ENCODE data around the gene OR6N2.

The OR6N2 gene, protein sequence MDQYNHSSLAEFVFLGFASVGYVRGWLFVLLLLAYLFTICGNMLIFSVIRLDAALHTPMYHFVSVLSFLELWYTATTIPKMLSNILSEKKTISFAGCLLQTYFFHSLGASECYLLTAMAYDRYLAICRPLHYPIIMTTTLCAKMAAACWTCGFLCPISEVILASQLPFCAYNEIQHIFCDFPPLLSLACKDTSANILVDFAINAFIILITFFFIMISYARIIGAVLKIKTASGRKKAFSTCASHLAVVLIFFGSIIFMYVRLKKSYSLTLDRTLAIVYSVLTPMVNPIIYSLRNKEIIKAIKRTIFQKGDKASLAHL

DNA sequence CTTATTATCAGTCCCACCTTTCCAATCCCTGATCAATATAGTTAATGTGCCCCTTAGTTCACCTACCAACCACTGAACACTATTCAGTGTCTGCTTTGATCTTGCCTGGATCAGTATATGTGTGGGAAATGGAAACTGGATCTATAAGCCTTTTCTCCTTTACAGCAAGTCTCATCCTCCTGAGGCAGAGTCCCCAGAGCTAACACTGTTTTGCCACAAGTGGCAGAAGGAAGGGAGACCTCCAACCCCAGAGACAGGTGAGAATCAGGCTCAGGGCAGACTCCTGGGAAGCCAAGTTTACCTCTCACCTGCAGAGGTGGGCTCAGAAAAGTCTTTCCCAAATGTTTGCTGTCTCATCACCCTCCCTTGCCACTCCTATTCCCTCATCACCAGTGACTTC is at the start of gene OR6N2:
Gene OR6N2 (minus strand): TSS at position 101 of the 400 bp plus-strand sequence. CDS start 3,569 bp downstream, outside the sequence.
- DNase-seq: no peak

DNA sequence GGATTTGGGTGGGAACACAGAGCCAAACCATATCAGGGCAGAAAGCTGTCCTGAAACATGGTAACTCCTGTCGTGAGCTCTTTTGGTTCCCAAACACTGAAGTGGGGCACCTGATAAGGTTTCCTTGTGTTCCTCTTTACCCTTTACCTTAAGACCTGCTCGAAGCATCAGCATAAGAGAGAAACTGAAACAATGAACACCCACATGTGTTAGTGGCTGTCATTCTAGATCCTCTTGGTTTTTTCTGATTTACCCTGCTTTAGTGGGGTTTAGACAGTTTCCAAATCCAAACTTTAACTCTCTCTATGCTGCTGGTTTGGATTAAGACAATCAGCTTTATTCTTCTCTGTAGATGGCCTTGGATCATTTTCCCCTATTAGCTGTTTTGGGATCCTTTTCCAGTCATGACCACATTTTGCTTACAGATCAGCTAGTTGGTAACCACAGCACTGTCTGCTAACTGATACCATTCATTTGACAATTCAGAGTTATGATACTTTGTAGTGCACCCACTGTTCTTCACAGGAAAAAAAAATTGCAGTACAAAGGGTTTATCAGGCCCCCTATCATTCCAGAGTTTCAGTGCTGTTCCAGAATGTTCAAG is 49.2 kb upstream of the OR6N2 start:
- DNase-seq: no peak

DNA sequence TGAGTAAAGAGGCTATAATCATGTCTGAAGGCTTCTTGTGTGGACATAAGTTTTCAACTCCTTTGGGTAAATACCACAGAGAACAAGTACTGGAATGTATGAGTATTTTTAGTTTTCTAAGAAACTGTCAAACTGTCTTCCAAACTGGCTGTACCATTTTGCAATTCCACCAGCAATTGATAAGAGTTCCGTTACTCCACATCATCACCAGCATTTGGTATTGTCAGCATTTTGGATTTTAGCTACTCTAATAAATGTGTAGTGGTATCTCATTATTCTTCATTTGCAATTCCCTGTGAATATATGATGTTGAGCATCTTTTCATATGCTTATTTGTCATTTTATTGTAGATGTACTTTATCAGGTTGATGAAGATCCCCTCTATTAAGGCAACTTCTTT is 40.7 kb upstream of the OR6N2 start:
- no peak for DNase-seq

DNA sequence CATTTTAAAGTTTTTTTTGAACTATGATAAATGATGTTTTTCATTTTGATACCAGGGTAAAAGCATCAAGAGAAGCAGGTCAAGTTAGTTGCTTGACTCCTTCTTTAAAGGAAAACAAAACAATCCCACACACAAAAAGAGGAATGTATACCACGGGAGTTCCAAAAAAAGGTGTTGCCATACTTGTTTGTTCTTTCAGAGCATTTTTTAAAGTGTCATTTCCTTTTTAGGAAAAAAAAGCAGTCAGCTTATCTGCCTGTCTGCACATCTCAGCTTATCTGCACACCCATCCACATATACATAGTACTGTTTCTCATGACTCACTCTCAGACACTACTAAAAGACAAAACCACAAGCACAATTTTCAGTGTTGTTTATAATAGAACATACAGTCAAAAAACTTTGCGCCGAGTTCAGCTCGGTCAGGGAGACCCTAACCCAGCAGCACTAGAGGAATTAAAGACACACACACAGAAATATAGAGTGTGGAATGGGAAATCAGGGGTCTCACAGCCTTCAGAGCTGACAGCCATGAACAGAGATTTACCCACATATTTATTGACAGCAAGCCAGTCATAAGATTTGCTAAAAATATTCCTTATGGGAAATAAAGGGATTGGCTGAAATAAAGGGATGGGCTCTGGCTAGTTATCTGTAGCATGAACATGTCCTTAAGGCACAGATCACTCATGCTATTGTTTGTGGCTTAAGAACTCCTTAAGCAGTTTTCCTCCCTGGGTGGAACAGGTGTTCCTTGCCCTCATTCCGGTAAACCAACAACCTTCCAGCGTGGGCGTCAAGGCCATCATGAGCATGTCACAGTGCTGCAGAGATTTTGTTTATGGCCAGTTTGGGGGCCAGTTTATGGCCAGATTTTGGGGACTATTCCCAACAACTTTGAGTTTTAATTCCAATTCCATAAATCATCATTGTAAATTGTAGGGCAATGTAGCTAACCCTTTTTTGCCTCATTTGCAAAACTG is 38.7 kb upstream of the OR6N2 start:
- DNase-seq: no peak

DNA sequence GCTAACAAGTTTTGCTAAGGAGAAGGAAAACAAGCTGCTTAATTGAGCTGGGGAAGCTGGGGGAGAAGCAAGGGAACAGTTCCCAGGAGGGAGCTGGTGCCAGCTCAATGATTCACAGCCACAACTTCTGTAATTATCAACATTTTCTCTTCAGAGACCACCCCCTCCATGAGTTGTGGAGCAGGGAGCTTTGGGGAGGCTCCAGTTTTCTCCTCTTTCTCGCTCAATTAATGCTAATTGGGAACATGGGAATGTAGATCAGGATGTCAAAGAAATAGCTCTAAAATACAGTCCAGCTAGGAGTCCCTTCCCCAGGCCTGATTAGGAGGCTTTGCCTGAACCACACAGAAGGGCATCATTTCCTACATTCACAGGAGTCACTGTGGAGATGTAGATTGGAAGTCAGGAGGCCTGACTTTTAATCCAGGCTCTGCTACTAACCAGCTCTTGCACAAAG is 38.0 kb upstream of the OR6N2 start:
- DNase-seq: no peak

DNA sequence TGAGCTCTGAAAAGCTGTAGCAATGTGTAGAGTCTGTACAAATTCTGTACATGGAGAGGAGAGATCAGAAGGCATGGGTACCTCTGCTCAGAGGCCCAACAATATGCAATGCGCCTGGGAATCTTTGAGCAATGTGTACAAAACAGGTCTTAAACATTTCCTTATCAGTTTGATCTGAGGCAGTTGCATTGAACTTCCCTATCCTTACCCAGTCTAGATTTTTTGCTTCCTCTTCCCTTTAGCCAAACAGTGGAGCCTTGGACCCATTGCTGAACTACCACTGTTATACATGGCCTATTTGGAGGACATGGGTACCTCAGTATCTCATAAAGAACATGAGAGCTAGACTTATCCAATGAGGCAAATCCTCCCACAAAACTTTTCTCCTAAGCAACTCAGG is 37.6 kb upstream of the OR6N2 start:
- no peak for DNase-seq

DNA sequence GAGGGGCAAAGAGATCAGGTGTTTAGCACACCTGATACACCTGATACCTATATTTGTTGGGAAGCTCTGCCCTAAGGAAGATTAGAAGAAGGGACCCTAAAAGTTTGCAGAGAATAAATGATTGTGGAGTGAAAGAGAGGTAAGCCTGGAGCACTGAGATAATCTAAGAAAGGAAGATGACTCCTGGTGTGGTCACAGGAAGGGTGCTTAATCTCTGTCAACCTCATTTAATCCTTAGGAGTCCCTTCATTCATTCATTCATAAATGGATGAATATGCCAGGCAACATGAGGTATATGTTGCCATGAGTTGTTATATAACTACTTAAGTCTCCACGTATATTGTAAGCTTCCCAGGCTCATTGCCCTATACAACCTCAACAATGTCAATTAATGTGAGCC is 34.0 kb upstream of the OR6N2 start:
- DNase-seq: no peak

DNA sequence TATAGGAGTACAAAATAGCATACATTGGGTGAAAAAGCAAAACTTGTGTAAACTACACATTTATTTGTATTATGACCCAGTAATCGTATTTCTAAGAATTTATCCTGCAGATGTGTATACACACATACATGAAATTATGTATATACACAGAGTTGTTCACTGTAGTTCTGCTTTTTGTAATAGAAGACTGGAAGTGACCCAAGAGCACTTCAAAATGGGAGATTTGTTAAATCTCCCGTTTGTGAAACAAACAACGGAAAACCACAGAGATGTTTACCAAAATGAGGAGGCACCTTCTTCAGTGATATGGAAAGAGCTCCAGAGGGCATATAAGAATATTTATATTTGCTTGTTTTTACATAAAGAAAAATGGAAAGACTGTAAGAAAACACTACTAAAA is 32.2 kb upstream of the OR6N2 start:
- DNase-seq: no peak

DNA sequence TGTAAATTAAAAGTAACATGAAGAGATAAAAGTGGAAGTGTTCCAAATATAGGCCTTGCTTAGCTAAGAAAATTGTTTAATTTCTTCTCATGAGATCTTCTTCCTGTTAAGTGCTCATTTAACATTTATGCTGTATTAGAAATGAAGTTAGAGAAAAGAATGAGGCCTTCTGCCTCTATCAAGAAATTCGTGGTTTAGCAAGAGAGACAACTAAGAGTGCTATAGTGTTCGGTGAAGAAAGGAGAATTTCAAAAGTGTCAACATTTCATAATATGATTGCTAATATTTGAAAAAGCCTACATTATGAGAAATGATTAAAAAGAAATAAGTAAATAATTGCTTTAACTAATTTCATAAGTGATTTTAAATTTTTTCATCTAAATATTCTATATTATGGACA is 31.3 kb upstream of the OR6N2 start:
- DNase-seq: no peak

DNA sequence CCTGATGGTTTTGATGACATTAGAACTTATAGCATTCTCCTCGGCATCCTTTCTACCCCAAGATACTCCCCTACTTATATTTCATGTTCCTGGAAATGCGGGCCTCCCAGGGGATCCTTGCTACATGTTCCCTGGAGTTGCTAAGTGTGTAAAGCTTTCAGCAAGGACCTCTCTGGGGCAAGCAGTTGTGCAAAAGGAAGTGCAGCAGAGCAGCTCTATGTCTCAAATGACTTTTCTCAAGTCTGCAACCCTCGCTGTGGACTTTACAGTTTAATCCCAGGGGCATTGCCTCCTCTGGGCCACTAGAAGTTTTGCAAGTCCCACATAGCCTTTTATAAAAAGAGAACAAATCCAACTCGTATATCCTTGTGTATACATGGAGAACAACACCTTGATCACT is 29.3 kb upstream of the OR6N2 start:
- no peak for DNase-seq

DNA sequence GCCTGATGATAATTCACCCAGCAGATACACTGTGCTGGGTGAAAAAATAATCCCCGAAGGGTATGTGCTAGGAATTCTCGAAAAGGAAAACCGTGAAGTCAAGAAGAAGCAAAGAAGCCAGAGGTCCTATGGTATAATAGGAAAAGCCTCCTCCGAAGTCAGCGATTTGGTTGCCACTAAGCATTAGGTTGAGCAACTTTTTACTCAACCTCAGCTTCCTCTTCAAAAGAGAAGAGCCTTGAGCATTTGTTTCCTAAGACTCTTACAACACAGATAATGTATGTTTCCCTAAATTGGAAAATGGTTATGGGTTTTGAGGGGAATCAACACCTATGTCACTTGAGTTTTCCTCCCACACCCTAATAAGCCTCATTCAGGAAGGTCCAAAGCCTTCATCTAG is 28.9 kb upstream of the OR6N2 start:
- no peak for DNase-seq

DNA sequence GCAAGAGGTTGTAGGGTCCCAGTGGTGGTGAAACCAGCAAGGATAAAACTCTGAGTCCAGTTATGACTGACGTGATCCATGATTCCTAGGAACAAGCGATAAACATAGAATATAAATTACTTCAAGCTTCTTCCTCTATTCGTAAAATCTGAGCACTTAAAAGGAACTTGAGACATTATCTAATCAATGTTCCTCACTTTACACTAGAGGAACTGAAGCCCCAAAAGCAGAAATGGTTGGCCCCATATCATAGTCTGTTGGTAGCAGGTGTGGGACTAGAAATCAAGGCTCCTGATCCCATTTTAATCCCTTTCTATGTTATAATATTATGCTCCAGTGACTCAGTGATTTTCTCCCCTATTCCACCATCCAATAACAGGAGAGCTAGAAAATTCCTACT is 28.3 kb upstream of the OR6N2 start:
- no peak for DNase-seq

DNA sequence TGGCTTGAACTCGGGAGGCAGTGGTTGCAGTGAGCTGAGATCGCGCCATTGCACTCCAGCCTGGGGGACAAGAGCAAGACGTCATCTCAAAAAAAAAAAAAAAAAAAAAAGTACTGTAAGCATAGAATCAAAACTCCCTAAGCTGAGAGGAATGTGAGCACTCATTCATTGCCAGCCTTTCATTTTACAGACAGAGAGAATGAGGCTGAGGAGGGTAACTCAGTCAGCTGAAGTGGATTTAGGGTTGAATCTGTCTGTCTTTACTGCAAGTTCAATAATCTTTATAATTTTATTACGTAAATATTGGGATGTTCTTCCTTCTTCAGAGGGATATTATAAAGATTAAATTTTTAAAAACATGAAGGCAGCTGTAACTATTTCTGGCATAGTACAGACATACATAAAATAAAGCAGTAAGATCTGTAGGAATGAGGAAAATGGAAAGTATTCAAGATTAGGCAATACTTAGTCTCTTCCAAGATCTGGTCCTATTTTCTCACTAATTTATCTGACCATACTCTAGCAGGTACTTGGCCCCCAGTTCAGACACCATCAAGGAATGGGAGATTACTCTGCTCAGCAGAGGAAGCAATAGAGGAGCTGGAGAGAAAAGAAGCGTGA is 26.0 kb upstream of the OR6N2 start:
- no peak for DNase-seq

DNA sequence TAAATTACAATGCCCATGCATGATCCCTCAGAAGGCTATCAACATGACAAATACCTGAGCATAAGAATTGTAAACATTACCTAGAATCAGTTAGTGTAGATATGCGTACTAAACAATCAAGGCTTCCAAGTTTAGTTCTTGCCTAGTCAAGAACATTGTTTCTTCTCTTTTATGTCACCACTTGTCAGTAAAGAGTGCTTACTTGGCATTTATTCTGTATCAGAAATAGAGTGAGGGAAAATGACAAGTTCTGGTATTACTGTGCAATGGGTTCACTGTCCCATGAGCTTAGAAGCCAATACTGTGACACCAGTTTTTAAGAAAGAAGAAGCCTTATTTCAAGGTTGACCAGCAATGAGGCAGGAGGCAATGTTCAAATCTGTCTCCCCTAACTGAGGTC is 22.7 kb upstream of the OR6N2 start:
- no peak for DNase-seq

DNA sequence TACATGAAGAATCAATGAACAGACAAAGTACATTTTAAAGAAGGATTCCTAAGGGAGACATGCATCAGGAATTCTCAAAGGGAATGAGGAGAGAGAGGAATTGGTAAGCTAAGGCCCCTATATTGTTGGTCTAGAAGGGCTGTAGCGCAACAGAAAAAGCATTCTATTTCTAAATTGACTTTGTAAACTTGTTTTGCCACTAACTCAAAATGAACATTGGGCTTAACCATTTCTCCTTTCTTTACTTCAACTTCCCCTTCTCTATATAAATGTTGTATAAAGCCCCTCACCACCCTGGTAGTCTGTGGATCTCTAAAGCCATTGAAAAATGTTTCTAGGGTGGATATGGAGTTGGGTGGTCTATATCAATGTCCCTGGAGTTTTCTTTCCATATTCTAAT is 20.4 kb upstream of the OR6N2 start:
- no peak for DNase-seq

DNA sequence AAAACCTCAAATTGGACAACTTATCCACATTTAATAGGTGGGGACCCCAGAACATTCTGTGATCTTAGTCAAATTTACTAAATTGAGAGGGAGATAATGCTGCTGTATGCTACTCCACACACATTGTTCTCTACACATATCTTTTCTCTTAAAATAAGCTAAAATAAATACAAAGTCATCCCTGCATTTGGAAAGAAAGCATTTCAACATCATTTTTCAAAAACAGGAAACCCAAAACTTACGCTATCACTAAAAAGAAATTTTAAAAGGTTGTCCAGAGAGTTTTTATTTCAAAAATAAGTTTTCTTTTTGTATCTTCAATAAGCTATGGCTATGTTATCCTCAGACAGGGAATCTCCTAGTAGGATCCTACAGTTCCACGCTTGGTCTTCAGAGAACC is 19.5 kb upstream of the OR6N2 start:
- no peak for DNase-seq

DNA sequence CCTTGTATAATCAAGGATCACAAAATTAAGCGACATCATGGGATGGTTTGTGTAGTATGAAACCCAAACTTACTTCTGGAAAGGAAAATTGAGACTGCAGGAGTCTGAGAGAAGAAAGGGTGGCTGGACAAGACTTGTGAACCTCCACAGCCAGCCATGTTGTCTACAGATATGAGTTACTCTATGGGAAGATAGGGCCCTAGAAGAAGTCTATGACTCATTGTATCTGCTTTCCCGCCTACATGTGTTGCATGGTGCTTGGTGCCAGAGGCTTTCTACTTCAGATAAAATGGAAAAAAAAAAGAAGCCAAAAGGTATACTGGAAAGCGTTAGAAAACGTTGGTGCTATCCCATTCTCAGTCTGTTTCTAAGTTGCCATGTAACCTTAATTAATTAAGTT is 18.7 kb upstream of the OR6N2 start:
- no peak for DNase-seq

DNA sequence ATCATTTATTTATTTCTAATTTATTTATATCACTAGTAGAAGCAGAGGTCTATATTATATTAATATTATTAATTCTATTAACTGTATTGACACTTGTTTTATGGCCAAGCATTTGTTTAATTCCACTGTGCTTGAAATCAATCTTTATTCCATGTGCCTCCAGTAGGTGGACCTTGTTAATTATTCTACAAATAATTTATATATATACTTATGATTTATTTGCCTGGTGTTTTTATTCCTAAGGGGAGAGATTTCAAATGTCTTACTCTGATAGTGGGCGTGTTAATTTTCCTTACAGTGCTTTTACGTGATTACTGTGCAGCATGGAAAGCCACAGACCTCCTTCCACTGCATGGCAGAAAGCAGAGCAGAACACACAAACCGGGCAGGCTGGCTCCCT is 17.5 kb upstream of the OR6N2 start:
- DNase-seq: no peak

DNA sequence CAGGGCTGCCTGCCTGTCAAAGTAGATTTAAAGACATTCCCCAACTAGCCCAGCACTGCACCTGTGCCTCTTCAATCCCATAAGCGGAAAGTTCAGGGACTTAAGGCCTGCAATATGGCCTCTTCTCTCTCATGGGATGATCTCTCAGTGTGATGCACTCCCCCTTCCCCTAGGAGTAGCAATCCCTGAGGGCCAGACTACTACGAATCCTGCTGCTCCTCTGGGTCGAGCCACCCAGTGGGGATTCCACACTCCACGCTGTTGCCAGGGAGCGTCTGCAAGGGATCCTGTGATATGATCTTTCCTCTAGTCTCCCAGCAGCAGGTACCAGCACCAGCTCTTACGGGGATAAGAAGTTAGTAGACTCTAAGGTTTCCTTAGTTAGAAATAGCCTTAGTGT is 13.2 kb upstream of the OR6N2 start:
- DNase-seq: no peak

DNA sequence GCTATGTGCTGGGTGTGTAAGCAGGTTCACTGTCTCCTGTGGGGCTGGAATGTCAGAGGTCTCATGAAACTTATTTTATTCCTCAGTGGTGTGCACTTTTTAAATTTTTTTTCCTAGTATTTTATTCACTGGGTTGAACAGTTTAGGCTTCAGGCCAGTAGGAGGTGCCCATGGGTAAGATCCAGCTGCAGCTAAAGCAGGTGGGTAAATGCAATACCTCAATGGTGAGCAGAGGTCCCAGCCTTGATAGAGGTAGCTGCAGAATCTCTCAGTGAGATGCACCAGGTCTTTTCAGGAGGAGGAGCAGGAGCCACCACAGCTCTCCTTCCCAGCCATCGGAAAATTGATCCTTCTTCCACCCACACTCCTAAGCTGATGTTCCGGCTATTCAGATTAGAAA is 12.6 kb upstream of the OR6N2 start:
- no peak for DNase-seq

DNA sequence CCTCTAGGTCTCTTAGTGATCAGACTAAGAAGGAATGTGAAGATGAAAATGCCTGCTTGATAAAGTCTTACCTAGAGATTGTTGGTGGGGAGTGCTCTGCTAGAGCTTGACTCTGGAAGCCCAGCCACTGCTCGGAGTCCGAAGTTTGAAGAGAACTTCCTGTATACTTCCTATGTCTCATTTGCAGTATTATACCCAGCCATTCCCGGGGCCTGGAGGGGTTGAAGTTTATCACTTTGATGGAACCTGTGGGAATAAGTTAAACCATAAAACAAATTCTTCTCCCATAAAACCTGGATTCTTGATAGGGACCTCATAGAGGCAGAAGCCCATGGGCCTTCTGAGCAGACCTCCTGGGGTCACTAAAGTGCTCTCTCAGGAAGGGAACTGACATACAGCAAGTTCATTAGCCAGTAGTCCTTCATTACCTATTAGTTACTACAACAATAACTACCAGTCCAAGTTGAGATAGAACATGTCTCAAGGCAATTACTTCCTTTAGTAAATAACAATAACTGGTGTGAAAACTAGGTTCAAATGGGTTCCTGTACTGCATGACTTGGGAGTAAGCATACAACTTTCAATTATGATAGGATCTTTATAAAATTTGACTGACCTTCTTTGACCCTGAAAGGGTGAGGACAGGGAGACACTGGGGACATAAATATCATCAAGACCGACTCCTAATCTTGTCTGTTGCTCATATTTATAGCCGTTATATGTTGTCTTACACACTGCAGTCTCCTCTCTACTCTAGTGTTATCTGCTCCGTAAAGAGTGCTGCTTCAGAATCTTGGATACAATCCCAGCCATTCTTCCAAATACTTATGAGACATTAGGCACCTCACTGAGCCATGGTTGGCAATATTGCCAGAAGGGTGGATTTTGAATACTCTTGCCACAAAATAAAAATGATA is 8.8 kb downstream of the OR6N2 start, which contains the start of gene OR6N1:
Gene OR6N1 (minus strand): TSS at position 246 of the 917 bp plus-strand sequence. CDS start 5,513 bp downstream, outside the sequence.
- no peak for DNase-seq

DNA sequence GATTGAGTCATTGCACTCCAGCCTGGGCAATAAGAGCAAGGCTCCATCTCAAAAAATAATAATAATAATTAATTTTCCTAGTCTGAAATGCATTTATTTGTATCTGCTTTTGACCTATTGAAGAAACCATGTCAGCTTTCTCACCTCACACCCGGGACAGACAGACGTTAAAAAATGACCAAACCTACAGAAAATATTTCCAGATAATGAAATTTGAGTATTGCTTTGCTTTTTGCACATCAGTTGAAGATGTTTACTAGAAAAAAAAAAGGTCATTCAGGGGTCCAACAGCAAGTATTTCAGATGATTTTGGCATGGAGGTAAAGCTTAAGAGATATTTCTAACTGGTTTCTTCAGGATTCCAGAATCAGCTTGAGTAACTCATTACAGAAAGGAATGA is 26.6 kb downstream of the OR6N2 start, which contains the start of gene OR6K6:
Gene OR6K6 (plus strand): TSS at position 301 of the 400 bp plus-strand sequence. CDS start 168 bp downstream, outside the sequence.
- DNase-seq: no peak
